Prostate gland (tissue), 2 donors: ENCODE measurements around the gene JAGN1. TPM values are rescaled to one million over a fixed set of nuclear protein-coding genes. Genes with fewer than 3 reads are reported as not detected.

Source experiments
- DNase-seq: peaks from one replicate; pipeline ENCODE4 v3.0.0-alpha.2; 2019; ENCODE audit warnings: low spot score
- H3K27ac ChIP-seq, 2 donors: fragments of 200-600 bp; sonication (generic); 2 replicates each; pipeline ENCODE4 v1.5.1; 2017 to 2019
- H3K27me3 ChIP-seq: fragments of 200-600 bp; sonication (generic); replicated peaks from 2 replicates; pipeline ENCODE4 v1.5.1; 2019; ENCODE audit not compliant: insufficient read depth
- H3K36me3 ChIP-seq, 2 donors: fragments of 200-600 bp; sonication (generic); 1 replicate in 1 of 2; 2 replicates in 1 of 2; pipeline versions ENCODE4 v1.5.1 to v1.8.1; 2017 to 2019
- H3K4me1 ChIP-seq: fragments of 200-600 bp; sonication (generic); replicated peaks from 2 replicates; pipeline ENCODE4 v1.5.1; 2019
- H3K4me3 ChIP-seq, 2 donors: fragments of 200-600 bp; sonication (generic); 2 replicates each; pipeline ENCODE4 v1.5.1; 2017 to 2019
- H3K9me3 ChIP-seq: fragments of 200-600 bp; sonication (generic); 2 replicates; pipeline ENCODE4 v1.5.1; 2017
- POLR2A ChIP-seq: fragments of 450-650 bp; IDR thresholded peaks from one replicate; pipeline ENCODE4 v1.6.1; 2016; ENCODE audit warnings: antibody characterized with exemption, mild to moderate bottlenecking
- POLR2AphosphoS5 ChIP-seq: sonication (generic); formaldehyde crosslinking; IDR thresholded peaks from one replicate; pipeline ENCODE4 v1.6.1; 2017; ENCODE audit warnings: antibody characterized with exemption
- WGBS: methylation state at CpG from one replicate; pipeline ENCODE4 v1.1.5; 2018; 5-methylcytosine and 5-hydroxymethylcytosine counted together
- intact Hi-C: fragments of 100-400 bp; cut with DNase I; formaldehyde crosslinking; loops from one replicate; pipeline ENCODE4 v1.14.2; 2022
- total RNA-seq, 2 donors: library from RNA; depleted of rRNA; stranded (reverse); fragments of >200 nt; gene quantifications; one replicate each; pipeline ENCODE4 v1.1.0, GENCODE V29; 2016
- TF ChIP-seq, protein P1 (sequence below), 4 experiments: fragments of 200-600 bp in 2 of 4; fragments of 450-650 bp in 2 of 4; sonication (generic) in 2 of 4; IDR thresholded peaks; 1 replicate in 3 of 4; 2 replicates in 1 of 4; pipeline ENCODE4 v1.5.1; 2016 to 2019; ENCODE audit warnings: antibody characterized with exemption in 4 of 4, mild to moderate bottlenecking in 2 of 4, moderate library complexity in 2 of 4

The JAGN1 gene
- total RNA-seq, 2 donors from 2014 or later: 37.0 to 61.5 TPM

DNA sequence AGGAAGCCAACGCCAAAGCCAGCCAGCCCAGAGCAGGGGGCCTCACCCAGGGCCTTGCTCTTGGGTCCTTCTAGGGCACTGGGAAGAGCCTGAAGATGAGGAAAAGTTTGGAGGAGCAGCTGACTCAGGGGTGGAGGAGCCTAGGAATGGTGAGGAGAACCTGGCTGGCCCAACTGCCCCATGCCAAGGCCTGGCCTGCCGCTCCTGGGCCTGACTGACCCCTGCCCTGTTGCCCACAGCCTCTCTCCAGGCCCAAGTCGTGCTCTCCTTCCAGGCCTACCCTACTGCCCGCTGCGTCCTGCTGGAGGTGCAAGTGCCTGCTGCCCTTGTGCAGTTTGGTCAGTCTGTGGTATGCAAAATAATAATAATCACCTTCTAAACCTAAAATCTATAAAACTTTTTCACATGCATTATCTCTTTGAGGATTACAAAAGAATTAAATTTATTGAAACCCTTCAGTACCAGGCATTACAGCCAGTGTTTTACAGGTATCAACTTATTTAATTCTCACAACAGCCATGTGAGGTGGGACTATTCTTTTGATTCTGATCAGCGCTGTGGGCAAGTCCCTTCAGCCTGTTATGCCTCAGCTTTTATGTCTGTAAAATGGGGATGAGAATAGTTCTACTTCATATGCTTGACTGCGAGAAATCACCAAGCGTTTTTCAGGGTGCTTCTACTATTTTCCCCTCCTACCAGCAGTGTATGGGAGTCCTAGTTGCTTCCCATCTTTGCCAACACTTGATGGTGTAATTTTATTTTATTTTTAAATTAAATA lies 28.0 kb downstream of the JAGN1 start:
- H3K27me3 ChIP-seq: no peaks in the 10 kb centered on the region
- H3K27ac ChIP-seq: peak overlapping the region; percentile 92 to 94
- peak overlapping the region; percentile 46 to 51 for H3K4me3 ChIP-seq
- H3K9me3 ChIP-seq: no peaks in the 10 kb centered on the region
- DNase-seq: no peak
- peaks cover 12% of the 10 kb centered on the region for H3K4me1 ChIP-seq
- no peak for TF ChIP-seq POLR2AphosphoS5
- TF ChIP-seq, protein P1, sequence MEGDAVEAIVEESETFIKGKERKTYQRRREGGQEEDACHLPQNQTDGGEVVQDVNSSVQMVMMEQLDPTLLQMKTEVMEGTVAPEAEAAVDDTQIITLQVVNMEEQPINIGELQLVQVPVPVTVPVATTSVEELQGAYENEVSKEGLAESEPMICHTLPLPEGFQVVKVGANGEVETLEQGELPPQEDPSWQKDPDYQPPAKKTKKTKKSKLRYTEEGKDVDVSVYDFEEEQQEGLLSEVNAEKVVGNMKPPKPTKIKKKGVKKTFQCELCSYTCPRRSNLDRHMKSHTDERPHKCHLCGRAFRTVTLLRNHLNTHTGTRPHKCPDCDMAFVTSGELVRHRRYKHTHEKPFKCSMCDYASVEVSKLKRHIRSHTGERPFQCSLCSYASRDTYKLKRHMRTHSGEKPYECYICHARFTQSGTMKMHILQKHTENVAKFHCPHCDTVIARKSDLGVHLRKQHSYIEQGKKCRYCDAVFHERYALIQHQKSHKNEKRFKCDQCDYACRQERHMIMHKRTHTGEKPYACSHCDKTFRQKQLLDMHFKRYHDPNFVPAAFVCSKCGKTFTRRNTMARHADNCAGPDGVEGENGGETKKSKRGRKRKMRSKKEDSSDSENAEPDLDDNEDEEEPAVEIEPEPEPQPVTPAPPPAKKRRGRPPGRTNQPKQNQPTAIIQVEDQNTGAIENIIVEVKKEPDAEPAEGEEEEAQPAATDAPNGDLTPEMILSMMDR (IDR thresholded peaks at IDR 0.05): no peak
- TF ChIP-seq POLR2A: no peak
- intact Hi-C loops: loop anchor here (10.0 kb wide), 1 partner anchor 184 kb away; the partner anchor contains the start of gene BRPF1
- WGBS: 95% methylated on average over 8 of the region's 8 CpGs
- no peaks in the 10 kb centered on the region for H3K36me3 ChIP-seq

DNA sequence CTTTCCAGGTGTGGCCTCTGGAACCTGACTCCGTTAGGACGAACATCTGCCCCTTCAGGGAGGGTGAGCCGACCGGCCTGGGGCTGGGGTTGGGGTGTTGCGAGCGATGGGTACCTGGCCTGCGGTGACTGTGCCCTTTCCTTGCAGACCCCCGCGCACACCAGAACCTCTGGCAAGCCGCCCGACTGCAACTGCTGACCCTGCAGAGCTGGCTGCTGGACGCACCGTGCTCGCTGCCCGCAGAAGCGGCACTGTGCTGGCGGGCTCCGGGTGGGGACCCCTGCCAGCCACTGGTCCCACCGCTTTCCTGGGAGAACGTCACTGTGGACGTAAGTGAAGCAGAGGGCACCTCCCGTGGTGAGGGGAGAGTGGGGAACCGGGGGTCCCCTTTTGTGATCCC lies 37.7 kb downstream of the JAGN1 start:
- Histone ChIP-seq H3K27ac (no peak overlapping the region), H3K4me1 (peaks cover 6% of the 10 kb centered on the region), H3K9me3 (no peaks in the 10 kb centered on the region), H3K27me3 (no peaks in the 10 kb centered on the region), H3K36me3 (peaks cover 0 to 4% of the 10 kb centered on the region in 2 donors), H3K4me3 (no peak overlapping the region)
- TF ChIP-seq POLR2AphosphoS5 (no peak), POLR2A (no peak)
- TF ChIP-seq, protein P1 (IDR thresholded peaks at IDR 0.05): no peak
- intact Hi-C loops: no loop called here
- no peak for DNase-seq
- WGBS: 93% methylated on average over 21 of the region's 23 CpGs

DNA sequence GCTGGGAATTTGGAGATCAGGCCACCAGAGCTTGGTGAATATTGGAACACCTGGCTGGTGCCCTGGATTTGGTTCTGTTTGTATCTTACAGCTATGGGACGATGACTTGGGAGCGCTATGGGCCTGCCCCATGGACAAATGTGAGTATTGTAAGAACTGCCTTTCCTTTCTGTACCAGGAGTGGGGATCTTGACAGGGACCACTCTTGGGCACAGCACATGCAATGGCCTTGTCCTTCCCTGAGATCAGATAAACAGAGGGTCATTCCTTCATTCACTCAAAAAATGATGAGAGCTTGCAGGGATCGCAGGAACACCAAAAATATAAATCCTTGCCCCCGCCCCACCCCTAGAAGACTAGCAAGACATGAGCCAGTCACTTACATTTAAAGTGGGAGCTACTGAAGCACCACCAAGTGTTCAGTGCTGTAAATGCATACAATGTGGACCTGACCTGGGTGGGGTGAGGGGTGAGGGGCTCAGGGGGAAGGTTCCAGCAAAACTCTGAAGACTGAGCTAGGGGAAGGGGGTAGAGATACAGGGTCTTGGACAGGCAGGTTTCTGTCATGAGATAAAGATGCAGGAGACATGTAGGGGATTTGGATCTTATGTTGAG lies 40.5 kb downstream of the JAGN1 start:
- DNase-seq: no peak
- intact Hi-C loops: loop anchor here (5.0 kb wide), 1 partner anchor 89 kb away; the partner anchor contains the start of gene RPUSD3
- no peaks in the 10 kb centered on the region for H3K9me3 ChIP-seq
- peaks cover 0 to 4% of the 10 kb centered on the region in 2 donors for H3K36me3 ChIP-seq
- 95% methylated on average over 4 of the region's 4 CpGs for WGBS
- H3K4me1 ChIP-seq: peaks cover 7% of the 10 kb centered on the region
- H3K27me3 ChIP-seq: no peaks in the 10 kb centered on the region
- no peak overlapping the region for H3K4me3 ChIP-seq
- TF ChIP-seq POLR2AphosphoS5: no peak
- TF ChIP-seq POLR2A: no peak
- TF ChIP-seq, protein P1 (IDR thresholded peaks at IDR 0.05): no peak
- no peak overlapping the region for H3K27ac ChIP-seq

DNA sequence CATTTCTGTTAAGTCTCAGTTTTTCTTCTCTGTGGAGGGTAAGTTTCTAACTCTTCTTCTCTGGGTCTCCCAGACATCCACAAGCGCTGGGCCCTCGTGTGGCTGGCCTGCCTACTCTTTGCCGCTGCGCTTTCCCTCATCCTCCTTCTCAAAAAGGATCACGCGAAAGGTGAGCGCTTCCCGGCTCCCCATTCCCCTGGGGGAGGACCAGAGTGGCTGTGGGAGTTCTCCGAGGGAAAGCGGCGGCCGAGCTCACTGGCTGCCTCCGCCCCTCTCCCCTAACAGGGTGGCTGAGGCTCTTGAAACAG lies 42.1 kb downstream of the JAGN1 start:
- DNase-seq: no peak
- Histone ChIP-seq H3K27me3 (no peaks in the 10 kb centered on the region), H3K4me1 (peaks cover 7% of the 10 kb centered on the region), H3K4me3 (peak overlapping the region; percentile 56 to 62), H3K27ac (peak overlapping the region; percentile 91 to 93), H3K36me3 (peaks cover 0 to 4% of the 10 kb centered on the region in 2 donors), H3K9me3 (no peaks in the 10 kb centered on the region)
- TF ChIP-seq, protein P1 (IDR thresholded peaks at IDR 0.05): no peak
- TF ChIP-seq POLR2AphosphoS5 (no peak), POLR2A (no peak)
- 13% methylated on average over 13 of the region's 13 CpGs for WGBS
- intact Hi-C loops: loop anchor here (5.0 kb wide), 1 partner anchor 90 kb away; the partner anchor contains the start of gene RPUSD3
